Progenitor cell of endocrine pancreas (in vitro differentiated cells): ENCODE results near the gene ATF3. TPM values are rescaled to one million over a fixed set of nuclear protein-coding genes. Genes with fewer than 3 reads are reported as not detected.

ENCODE experiments used
- DNase-seq: peaks from one replicate; pipeline ENCODE4 v3.0.0; 2021; ENCODE audit warnings: low spot score; ENCODE audit not compliant: unreplicated experiment
- H3K27ac Mint-ChIP-seq: 2 replicates; pipeline ENCODE4 v1.8.0; 2021; ENCODE audit warnings: mild to moderate bottlenecking, moderate library complexity, mixed read lengths
- H3K27me3 Mint-ChIP-seq: 2 replicates; pipeline ENCODE4 v1.8.0; 2021; ENCODE audit warnings: mixed read lengths
- H3K36me3 Mint-ChIP-seq: 2 replicates; pipeline ENCODE4 v1.8.0; 2022; ENCODE audit warnings: mixed read lengths; ENCODE audit not compliant: insufficient read depth
- H3K4me1 Mint-ChIP-seq: 2 replicates; pipeline ENCODE4 v1.8.0; 2021; ENCODE audit warnings: low read depth, mixed read lengths
- H3K4me3 Mint-ChIP-seq: 2 replicates; pipeline ENCODE4 v1.8.0; 2021; ENCODE audit warnings: low read depth, mild to moderate bottlenecking, moderate library complexity, mixed read lengths
- H3K9me3 Mint-ChIP-seq: 2 replicates; pipeline ENCODE4 v1.8.0; 2021; ENCODE audit warnings: low read depth, mixed read lengths
- total RNA-seq: library from RNA; stranded (reverse); gene quantifications from 2 replicates; pipeline ENCODE4 v1.2.1, GENCODE V29; 2021
- TF ChIP-seq, protein P1 (sequence below): fragments of 200-600 bp; sonication (generic); IDR thresholded peaks from one replicate; pipeline ENCODE4 v1.5.0; 2021; ENCODE audit warnings: antibody characterized with exemption, mild to moderate bottlenecking; ENCODE audit not compliant: unreplicated experiment

Gene ATF3
- total RNA-seq, 1 donor from 2014 or later, result 14.6 TPM

DNA sequence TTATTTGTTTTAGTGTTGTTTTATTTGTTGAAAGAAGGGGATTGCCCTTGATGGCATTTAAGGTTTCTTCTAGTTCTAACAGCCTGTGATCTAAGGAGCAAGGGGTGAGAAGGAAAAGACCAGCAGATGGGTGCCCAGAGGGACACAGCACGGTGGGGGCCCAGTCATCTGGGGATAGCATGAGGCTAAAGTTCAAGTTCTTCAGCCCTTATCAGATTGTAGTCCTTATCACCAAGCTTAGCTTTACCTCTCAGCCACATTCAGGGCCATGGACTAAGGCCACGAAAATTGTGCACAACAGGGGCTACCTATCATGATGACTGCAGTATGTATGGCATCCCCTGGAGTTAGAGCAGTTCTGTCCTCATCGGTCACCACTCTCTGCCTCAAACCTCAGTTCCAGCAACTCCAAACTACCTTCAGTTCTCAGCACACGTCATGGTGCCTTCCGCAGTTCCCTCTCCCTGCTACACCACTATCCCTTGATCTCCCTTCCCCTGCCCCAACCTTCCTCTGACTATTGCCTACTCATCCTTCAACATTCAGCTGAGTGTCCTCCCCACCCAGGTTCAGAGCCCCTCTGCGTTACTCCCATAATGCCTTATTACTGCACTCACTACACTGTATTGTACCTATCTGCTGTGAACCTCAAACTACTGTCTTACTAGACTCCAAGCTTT, 36.4 kb downstream of the ATF3 start:
- H3K36me3 Mint-ChIP-seq, result no peaks in the 10 kb centered on the region
- no peak for DNase-seq
- H3K4me1 Mint-ChIP-seq, result peaks cover 10% of the 10 kb centered on the region

DNA sequence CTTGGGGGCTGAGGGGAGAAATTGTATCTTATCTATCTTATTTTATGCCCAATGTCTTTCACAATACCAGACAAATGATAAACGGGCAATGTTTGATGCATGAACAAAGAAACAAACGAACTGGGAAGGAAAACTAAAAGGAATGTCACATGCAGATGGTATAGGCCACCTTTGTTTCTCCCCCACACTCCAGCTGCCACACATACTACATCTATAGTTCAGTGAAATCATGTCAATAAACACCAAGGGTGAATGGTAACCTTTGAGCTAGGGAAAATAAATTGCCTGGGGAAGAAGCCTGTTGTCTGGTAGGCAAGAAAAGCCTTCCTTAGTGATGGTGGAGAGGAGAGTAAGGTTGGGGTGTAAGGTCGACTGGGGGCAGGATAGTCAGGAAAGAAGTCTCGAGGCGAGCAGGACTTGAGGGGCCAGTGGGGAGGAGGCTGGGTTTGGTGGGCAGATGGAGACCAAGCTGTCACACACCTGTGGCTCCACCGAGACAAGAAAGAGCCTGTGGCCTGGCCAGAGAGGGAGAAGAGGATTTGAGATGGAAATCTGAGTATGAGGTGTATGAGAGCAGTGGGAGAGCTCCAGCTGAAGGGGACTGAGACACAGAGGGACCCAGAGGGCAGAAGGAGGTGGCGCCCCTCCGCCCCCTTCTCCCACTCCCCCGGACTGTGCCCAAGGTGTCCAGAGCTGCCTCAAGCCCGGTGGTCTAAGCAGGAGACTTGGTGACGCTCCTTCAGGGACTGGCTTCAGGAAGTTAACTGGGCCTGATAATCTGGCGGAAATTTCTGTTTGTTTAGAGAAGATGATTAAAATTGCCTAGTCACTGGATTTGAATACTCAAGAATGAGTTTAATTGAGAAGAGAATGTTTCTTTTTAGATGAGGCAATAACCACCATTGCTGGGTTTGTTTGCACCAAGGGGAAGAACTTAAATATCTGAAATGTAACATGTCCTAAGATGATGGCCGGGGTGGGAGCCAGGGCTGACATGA, 37.3 kb downstream of the ATF3 start:
- Mint-ChIP-seq H3K4me3 (no peak overlapping the region), H3K4me1 (peaks cover 10% of the 10 kb centered on the region), H3K9me3 (no peaks in the 10 kb centered on the region), H3K36me3 (no peaks in the 10 kb centered on the region), H3K27ac (no peak overlapping the region), H3K27me3 (peaks cover 6% of the 10 kb centered on the region)
- DNase-seq, result no peak
- TF ChIP-seq, protein P1, sequence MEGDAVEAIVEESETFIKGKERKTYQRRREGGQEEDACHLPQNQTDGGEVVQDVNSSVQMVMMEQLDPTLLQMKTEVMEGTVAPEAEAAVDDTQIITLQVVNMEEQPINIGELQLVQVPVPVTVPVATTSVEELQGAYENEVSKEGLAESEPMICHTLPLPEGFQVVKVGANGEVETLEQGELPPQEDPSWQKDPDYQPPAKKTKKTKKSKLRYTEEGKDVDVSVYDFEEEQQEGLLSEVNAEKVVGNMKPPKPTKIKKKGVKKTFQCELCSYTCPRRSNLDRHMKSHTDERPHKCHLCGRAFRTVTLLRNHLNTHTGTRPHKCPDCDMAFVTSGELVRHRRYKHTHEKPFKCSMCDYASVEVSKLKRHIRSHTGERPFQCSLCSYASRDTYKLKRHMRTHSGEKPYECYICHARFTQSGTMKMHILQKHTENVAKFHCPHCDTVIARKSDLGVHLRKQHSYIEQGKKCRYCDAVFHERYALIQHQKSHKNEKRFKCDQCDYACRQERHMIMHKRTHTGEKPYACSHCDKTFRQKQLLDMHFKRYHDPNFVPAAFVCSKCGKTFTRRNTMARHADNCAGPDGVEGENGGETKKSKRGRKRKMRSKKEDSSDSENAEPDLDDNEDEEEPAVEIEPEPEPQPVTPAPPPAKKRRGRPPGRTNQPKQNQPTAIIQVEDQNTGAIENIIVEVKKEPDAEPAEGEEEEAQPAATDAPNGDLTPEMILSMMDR, result no peak

More for the DNA sequence above, 36.4 kb downstream of the ATF3 start:
- TF ChIP-seq, protein P1, result no peak
- no peak overlapping the region for H3K4me3 Mint-ChIP-seq
- no peaks in the 10 kb centered on the region for H3K9me3 Mint-ChIP-seq
- H3K27ac Mint-ChIP-seq, result no peak overlapping the region
- peaks cover 7% of the 10 kb centered on the region for H3K27me3 Mint-ChIP-seq

DNA sequence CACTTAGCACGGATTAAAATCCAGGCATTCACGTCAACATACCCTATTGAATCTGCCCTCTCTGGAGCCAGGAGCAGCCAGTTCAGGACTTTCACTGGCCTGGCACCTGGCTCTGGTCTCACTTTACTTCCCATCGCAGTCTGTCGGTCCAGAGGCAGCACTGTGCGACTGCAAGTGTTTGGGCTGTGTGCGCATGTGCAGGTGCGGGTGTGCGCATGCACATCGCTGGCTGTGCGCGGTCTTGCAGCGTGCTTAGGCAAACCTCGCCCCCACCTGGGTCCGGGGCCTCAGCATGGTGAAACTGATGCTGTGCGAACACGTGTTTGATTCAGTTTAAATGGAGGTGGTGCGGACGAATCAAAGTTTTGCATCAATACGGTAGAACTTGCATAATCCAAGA, 38.0 kb downstream of the ATF3 start:
- Mint-ChIP-seq H3K36me3 (no peaks in the 10 kb centered on the region), H3K9me3 (no peaks in the 10 kb centered on the region), H3K27ac (no peak overlapping the region), H3K27me3 (peaks cover 6% of the 10 kb centered on the region), H3K4me3 (no peak overlapping the region), H3K4me1 (peaks cover 10% of the 10 kb centered on the region)
- no peak for DNase-seq
- TF ChIP-seq, protein P1, result no peak

DNA sequence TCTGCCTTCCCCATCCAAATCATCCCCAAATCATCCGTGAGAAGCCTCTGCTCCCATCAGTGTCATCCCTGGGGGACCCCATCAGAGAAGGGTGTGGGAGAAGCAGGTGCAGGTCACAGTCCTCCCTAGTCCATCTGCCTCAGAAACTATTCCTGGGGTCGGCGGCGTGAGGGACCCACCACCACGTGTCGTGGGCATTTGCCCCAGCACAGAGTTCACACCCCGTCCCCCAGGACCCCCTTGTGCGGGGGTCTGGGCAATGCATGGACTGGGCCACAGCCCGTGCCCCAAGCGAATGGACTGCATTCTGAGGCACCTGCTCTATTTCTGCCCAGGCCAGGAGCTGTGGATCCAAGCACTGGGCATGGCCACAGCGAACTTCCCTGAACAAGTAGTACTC, 38.4 kb downstream of the ATF3 start:
- TF ChIP-seq, protein P1, result no peak
- DNase-seq, result no peak
- no peak overlapping the region for H3K27ac Mint-ChIP-seq
- H3K9me3 Mint-ChIP-seq, result no peaks in the 10 kb centered on the region
- H3K27me3 Mint-ChIP-seq, result peaks cover 6% of the 10 kb centered on the region
- H3K4me3 Mint-ChIP-seq, result no peak overlapping the region
- H3K4me1 Mint-ChIP-seq, result peaks cover 10% of the 10 kb centered on the region
- H3K36me3 Mint-ChIP-seq, result no peaks in the 10 kb centered on the region

DNA sequence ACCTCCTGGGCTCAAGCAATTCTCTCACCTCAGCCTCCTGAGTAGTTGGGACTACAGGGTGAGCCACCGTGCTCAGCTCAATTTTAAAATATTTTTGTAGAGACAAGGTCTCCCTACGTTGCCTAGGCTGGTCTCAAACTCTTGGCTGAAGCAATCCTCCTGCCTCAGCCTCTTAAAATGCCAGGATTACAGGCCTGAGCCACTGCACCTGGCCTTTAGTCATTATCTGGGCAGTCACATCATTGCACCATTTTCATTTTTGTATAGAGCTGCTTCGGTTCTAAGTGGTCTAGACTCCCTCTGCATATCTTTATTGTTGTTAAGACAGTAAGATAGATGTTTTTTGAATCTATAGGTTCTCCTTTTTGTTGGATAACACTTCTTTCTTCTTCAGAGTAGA, 39.9 kb downstream of the ATF3 start:
- Mint-ChIP-seq H3K27ac (no peak overlapping the region), H3K36me3 (no peaks in the 10 kb centered on the region), H3K27me3 (peaks cover 6% of the 10 kb centered on the region), H3K4me3 (no peak overlapping the region), H3K4me1 (peaks cover 10% of the 10 kb centered on the region), H3K9me3 (no peaks in the 10 kb centered on the region)
- DNase-seq, result no peak
- TF ChIP-seq, protein P1, result no peak
